ENCODE results near the gene SRSF1. TPM values are rescaled to one million over a fixed set of nuclear protein-coding genes. Genes with fewer than 3 reads are reported as not detected.
"Not testable (repeated sequence)": the region's sequence is repeated elsewhere in the genome, so short reads cannot be mapped to it uniquely, and the experiment has no call there.

SRSF1 gene
- total and polyA plus RNA-seq, 4 donors = 52.3 to 201 (median 114) TPM

- H3K27ac ChIP-seq (ENCODE audit: low read depth in 1 of 2, low read length in 2 of 2) = no peak overlapping the region
- no peak overlapping the region for H3K4me3 ChIP-seq (ENCODE audit: low read depth in 1 of 3, low read length in 3 of 3)
- no peaks in the 10 kb centered on the region for H3K9me3 ChIP-seq (ENCODE audit: control insufficient read depth in 4 of 4, low read length in 3 of 4)
- no peaks in the 10 kb centered on the region for H3K36me3 ChIP-seq (ENCODE audit: control insufficient read depth in 4 of 4, insufficient read depth in 3 of 4, low read depth in 1 of 4, low read length in 3 of 4)
- no peak for TF ChIP-seq JUND (IDR thresholded peaks at IDR 0.05)
- TF ChIP-seq NR2F2 (IDR thresholded peaks at IDR 0.05) = no peak
- TF ChIP-seq HNF4A (conservative IDR thresholded peaks at IDR 0.05) = peak in 1 of 2 donors; percentile 5
- no peak for TF ChIP-seq YY1 (IDR thresholded peaks at IDR 0.05)
- no peak for TF ChIP-seq ATF3 (IDR thresholded peaks at IDR 0.05)
- DNase-seq (ENCODE audit: low spot score) = no peak
- H3K4me1 ChIP-seq (ENCODE audit: control insufficient read depth in 4 of 4, insufficient read depth in 4 of 4, low read length in 3 of 4) = peaks cover 2 to 21% (median 16%) of the 10 kb centered on the region in 4 donors
- WGBS = 71% methylated on average over 18 of the region's 18 CpGs
- no peaks in the 10 kb centered on the region for H3K27me3 ChIP-seq (ENCODE audit: control insufficient read depth in 4 of 4, insufficient read depth in 4 of 4, low read length in 3 of 4)
- no peak overlapping the region for H3K9ac ChIP-seq (ENCODE audit: low read depth in 1 of 2, low read length in 2 of 2)
Observed at GRCh38 chr17:58046239-58047094, 39.4 kb upstream of the SRSF1 start.

- 94% methylated on average over 6 of the region's 6 CpGs for WGBS
- not testable (repeated sequence) for H3K9ac ChIP-seq (ENCODE audit: low read depth in 1 of 2, low read length in 2 of 2); H3K27ac ChIP-seq (ENCODE audit: low read depth in 1 of 2, low read length in 2 of 2)
Observed at GRCh38 chr17:58044256-58044655, 37.2 kb upstream of the SRSF1 start.

DNA sequence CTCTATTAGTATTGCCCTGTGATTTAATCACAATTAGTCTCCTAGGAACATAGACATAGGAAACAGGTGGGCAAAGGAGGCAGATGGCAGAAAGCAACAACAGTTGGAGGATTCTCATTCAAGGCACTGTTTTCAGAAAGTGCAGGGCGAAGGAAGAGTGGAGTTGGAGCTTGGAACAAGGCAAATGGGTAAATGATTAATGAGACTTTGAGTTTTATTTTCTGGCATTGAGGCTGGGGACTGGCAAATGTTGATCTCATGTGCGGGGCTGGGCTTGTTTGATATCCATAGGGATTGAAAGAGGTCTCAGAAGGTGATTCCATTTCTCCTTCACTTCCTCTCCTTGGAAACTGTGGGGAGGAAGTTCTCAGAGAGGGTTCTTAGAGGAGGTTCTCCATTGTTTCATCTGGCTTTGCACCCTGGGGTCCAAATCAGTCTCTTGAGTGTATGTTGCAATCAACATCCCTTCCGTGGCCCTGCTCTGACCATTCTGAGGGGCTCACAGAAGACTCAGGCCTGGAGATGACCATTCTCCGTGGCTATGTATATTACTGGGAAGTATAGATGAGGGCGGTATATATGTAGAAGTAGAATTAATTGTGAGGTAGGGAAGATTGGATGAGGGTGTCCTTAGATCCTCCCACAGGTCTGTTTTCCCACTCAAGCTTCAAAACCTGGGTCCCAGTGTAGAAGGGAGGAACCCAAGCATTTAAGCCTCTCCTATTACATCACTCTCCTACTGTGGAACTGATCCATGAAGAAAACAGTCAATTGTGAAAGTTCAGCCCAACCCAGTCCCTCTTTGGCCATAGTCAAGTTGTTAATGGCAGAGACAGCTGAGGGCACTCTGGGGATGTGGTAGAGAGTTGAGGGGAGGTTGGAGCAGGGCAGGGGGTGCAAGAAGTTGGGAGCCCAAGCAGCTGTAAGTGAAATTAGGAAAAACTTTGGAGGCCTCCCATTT is 36.5 kb upstream of the SRSF1 start:
- Histone ChIP-seq H3K27ac (ENCODE audit: low read depth in 1 of 2, low read length in 2 of 2) (no peak overlapping the region), H3K9me3 (ENCODE audit: control insufficient read depth in 4 of 4, low read length in 3 of 4) (no peaks in the 10 kb centered on the region), H3K4me1 (ENCODE audit: control insufficient read depth in 4 of 4, insufficient read depth in 4 of 4, low read length in 3 of 4) (peaks cover 2 to 21% (median 16%) of the 10 kb centered on the region in 4 donors), H3K9ac (ENCODE audit: low read depth in 1 of 2, low read length in 2 of 2) (no peak overlapping the region), H3K27me3 (ENCODE audit: control insufficient read depth in 4 of 4, insufficient read depth in 4 of 4, low read length in 3 of 4) (no peaks in the 10 kb centered on the region), H3K4me3 (ENCODE audit: low read depth in 1 of 3, low read length in 3 of 3) (no peak overlapping the region), H3K36me3 (ENCODE audit: control insufficient read depth in 4 of 4, insufficient read depth in 3 of 4, low read depth in 1 of 4, low read length in 3 of 4) (no peaks in the 10 kb centered on the region)
- WGBS = 59% methylated on average over 5 of the region's 5 CpGs
- DNase-seq (ENCODE audit: low spot score) = no peak
- TF ChIP-seq NR2F2 (IDR thresholded peaks at IDR 0.05) = no peak
- TF ChIP-seq RXRA (IDR thresholded peaks at IDR 0.05) = no peak
- TF ChIP-seq GABPA (IDR thresholded peaks at IDR 0.05 in 1 of 2, conservative IDR thresholded peaks at IDR 0.05 in 1 of 2) = no peak
- no peak for TF ChIP-seq JUND (IDR thresholded peaks at IDR 0.05)
- TF ChIP-seq FOXA2 (IDR thresholded peaks at IDR 0.05) = no peak
- TF ChIP-seq RAD21 (IDR thresholded peaks at IDR 0.05) = no peak
- TF ChIP-seq ZBTB33 (IDR thresholded peaks at IDR 0.05) = no peak
- TF ChIP-seq YY1 (IDR thresholded peaks at IDR 0.05) = no peak
- no peak for TF ChIP-seq CTCF (IDR thresholded peaks at IDR 0.05; ENCODE audit: low read depth, low read length, missing input control)
- peak in 1 of 2 donors; percentile 19 for TF ChIP-seq HNF4A (conservative IDR thresholded peaks at IDR 0.05)
- peak; percentile 33 for TF ChIP-seq SP1 (IDR thresholded peaks at IDR 0.05)
- no peak for TF ChIP-seq ATF3 (IDR thresholded peaks at IDR 0.05)
- TF ChIP-seq EGR1 (IDR thresholded peaks at IDR 0.05; ENCODE audit: low read depth in 2 of 2) = no peak

More at GRCh38 chr17:58044256-58044655, 37.2 kb upstream of the SRSF1 start:
- not testable (repeated sequence) for H3K9me3 ChIP-seq (ENCODE audit: control insufficient read depth in 4 of 4, low read length in 3 of 4); H3K27me3 ChIP-seq (ENCODE audit: control insufficient read depth in 4 of 4, insufficient read depth in 4 of 4, low read length in 3 of 4); DNase-seq (ENCODE audit: low spot score); H3K36me3 ChIP-seq (ENCODE audit: control insufficient read depth in 4 of 4, insufficient read depth in 3 of 4, low read depth in 1 of 4, low read length in 3 of 4); H3K4me3 ChIP-seq (ENCODE audit: low read depth in 1 of 3, low read length in 3 of 3)
- peaks cover 2 to 21% (median 16%) of the 10 kb centered on the region in 4 donors for H3K4me1 ChIP-seq (ENCODE audit: control insufficient read depth in 4 of 4, insufficient read depth in 4 of 4, low read length in 3 of 4)

Data from liver (tissue), 9 donors.